ENCODE data around the gene CKM.

The CKM gene

GRCh38 chr19:45352471-45352870 is 29.8 kb upstream of the CKM start:
- Histone ChIP-seq H3K27ac (ENCODE audit: low read length) (no peak overlapping the region), H3K4me1 (ENCODE audit: insufficient read depth, low read length) (no peaks in the 10 kb centered on the region), H3K36me3 (ENCODE audit: insufficient read depth, low read length) (peaks cover 67% of the 10 kb centered on the region), H3K27me3 (ENCODE audit: insufficient read depth, low read length, poor library complexity) (no peaks in the 10 kb centered on the region), H3K9me3 (ENCODE audit: insufficient read depth, low read length, severe bottlenecking) (no peaks in the 10 kb centered on the region), H4K20me1 (ENCODE audit: insufficient read depth, low read length) (0 out of 2 replicates have a peak, but pooled peaks cover 3% of the 10 kb centered on the region), H3K9ac (ENCODE audit: low read depth, low read length) (no peak overlapping the region), H3K79me2 (ENCODE audit: insufficient read depth, low read length) (no peaks in the 10 kb centered on the region), H3K4me3 (ENCODE audit: low read depth in 1 of 2, low read length in 2 of 2) (no peak overlapping the region), H3K4me2 (ENCODE audit: insufficient read depth, low read length) (no peak overlapping the region), H2AFZ (ENCODE audit: low read depth, low read length) (no peak overlapping the region)
- TF ChIP-seq EZH2 (IDR thresholded peaks at IDR 0.05; ENCODE audit: borderline replicate concordance, low read depth, low read length, severe bottlenecking), result no peak
- no peak for TF ChIP-seq CTCF (IDR thresholded peaks at IDR 0.05; ENCODE audit: borderline replicate concordance, extremely low read depth, low read length, poor library complexity, severe bottlenecking)
- ATAC-seq (ENCODE audit: insufficient read depth, low read depth) (no peak), DNase-seq (no peak)

GRCh38 chr19:45352062-45352461 is 29.4 kb upstream of the CKM start:
- H3K4me2 ChIP-seq (ENCODE audit: insufficient read depth, low read length), result no peak overlapping the region
- H3K27ac ChIP-seq (ENCODE audit: low read length), result no peak overlapping the region
- no peak for ATAC-seq (ENCODE audit: insufficient read depth, low read depth)
- H4K20me1 ChIP-seq (ENCODE audit: insufficient read depth, low read length), result no peaks in the 10 kb centered on the region
- no peak for DNase-seq
- H3K27me3 ChIP-seq (ENCODE audit: insufficient read depth, low read length, poor library complexity), result no peaks in the 10 kb centered on the region
- no peak for TF ChIP-seq CTCF (IDR thresholded peaks at IDR 0.05; ENCODE audit: borderline replicate concordance, extremely low read depth, low read length, poor library complexity, severe bottlenecking)
- no peak for TF ChIP-seq EZH2 (IDR thresholded peaks at IDR 0.05; ENCODE audit: borderline replicate concordance, low read depth, low read length, severe bottlenecking)
- H3K9ac ChIP-seq (ENCODE audit: low read depth, low read length), result no peak overlapping the region
- no peaks in the 10 kb centered on the region for H3K79me2 ChIP-seq (ENCODE audit: insufficient read depth, low read length)
- no peaks in the 10 kb centered on the region for H3K9me3 ChIP-seq (ENCODE audit: insufficient read depth, low read length, severe bottlenecking)
- no peak overlapping the region for H3K4me3 ChIP-seq (ENCODE audit: low read depth in 1 of 2, low read length in 2 of 2)
- peaks cover 63% of the 10 kb centered on the region for H3K36me3 ChIP-seq (ENCODE audit: insufficient read depth, low read length)
- H2AFZ ChIP-seq (ENCODE audit: low read depth, low read length), result no peak overlapping the region
- no peaks in the 10 kb centered on the region for H3K4me1 ChIP-seq (ENCODE audit: insufficient read depth, low read length)

GRCh38 chr19:45351401-45351952 is 28.8 kb upstream of the CKM start:
- Histone ChIP-seq H3K4me3 (ENCODE audit: low read depth in 1 of 2, low read length in 2 of 2) (no peak overlapping the region), H3K36me3 (ENCODE audit: insufficient read depth, low read length) (peaks cover 57% of the 10 kb centered on the region), H2AFZ (ENCODE audit: low read depth, low read length) (no peak overlapping the region), H3K4me1 (ENCODE audit: insufficient read depth, low read length) (no peaks in the 10 kb centered on the region), H3K27me3 (ENCODE audit: insufficient read depth, low read length, poor library complexity) (no peaks in the 10 kb centered on the region), H3K27ac (ENCODE audit: low read length) (no peak overlapping the region), H3K4me2 (ENCODE audit: insufficient read depth, low read length) (no peak overlapping the region), H3K79me2 (ENCODE audit: insufficient read depth, low read length) (no peaks in the 10 kb centered on the region), H3K9me3 (ENCODE audit: insufficient read depth, low read length, severe bottlenecking) (no peaks in the 10 kb centered on the region), H3K9ac (ENCODE audit: low read depth, low read length) (no peak overlapping the region), H4K20me1 (ENCODE audit: insufficient read depth, low read length) (no peaks in the 10 kb centered on the region)
- ATAC-seq (ENCODE audit: insufficient read depth, low read depth), result no peak
- no peak for TF ChIP-seq CTCF (IDR thresholded peaks at IDR 0.05; ENCODE audit: borderline replicate concordance, extremely low read depth, low read length, poor library complexity, severe bottlenecking)
- no peak for TF ChIP-seq EZH2 (IDR thresholded peaks at IDR 0.05; ENCODE audit: borderline replicate concordance, low read depth, low read length, severe bottlenecking)
- no peak for DNase-seq
